Activated CD4-positive, alpha-beta T cell treated with anti-CD3 and anti-CD28 coated beads, Interleukin-2, amount 50 U/mL, for 48 hours (primary cell): Measurements from ENCODE around the gene RHBDF2.
A peak's percentile ranks its signal among the peaks of the same experiment; 100 is the strongest.
"Not testable (repeated sequence)": the region's sequence is repeated elsewhere in the genome, so short reads cannot be mapped to it uniquely, and the experiment has no call there.

Source experiments
- DNase-seq, 2 experiments: peaks; one replicate each; pipeline ENCODE4 v3.0.0-alpha.2; 2020

The RHBDF2 gene

DNA sequence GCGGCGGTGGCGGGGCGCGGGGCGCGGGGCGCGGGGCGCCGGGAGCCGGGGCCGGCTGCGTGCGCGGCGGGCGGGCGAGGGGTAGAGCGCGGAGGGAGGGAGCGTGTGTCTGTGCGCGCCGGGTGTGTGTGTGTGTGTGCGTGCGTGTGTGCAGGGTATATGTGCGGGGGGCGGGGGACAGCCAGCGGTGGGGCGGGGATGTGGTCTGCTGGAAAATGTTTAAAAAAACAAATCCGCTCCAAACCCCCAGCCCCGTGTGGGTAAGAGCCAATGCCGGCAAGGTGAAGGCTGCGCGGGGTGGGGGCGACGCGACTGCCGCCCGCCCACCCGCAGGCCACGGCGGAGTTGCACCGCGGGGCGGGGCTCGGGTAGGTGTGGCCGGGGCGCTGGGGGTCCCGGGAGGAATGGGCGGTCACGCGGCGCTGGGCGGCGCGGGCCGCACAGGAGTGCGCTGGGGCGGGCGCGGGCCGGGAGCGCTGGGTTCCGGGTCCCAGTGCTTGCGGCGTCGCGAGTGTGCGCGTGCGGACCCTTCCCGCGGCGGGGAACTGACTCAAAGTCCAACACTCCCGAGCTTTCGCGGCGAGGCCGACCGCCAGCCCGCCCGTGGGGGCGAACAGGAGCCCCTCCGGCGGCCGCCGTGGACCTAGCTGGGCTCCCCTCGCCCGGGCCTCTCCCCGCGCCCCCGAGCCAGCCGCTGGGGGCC lies 36.5 kb upstream of the RHBDF2 start, which contains the start of gene CYGB:
TSS of gene CYGB (minus strand) at position 132 of the 703 bp plus-strand sequence. CDS start 167 bp downstream, outside the sequence.
- DNase-seq = no peak

DNA sequence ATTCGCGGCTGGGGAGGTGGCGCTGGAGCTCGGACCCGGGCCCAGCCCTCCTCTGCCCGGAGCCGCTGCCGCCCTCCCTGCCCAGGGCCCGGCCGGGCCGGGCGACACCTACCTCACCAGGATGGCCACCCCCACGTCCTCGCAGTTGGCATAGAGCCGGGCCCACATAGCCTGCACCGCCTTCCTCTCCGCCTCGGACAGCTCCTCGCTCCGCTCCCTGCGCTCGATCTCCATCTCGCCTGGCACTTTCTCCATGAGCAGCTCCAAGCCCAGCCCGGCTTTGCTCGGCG lies 36.0 kb upstream of the RHBDF2 start:
- DNase-seq = no peak

DNA sequence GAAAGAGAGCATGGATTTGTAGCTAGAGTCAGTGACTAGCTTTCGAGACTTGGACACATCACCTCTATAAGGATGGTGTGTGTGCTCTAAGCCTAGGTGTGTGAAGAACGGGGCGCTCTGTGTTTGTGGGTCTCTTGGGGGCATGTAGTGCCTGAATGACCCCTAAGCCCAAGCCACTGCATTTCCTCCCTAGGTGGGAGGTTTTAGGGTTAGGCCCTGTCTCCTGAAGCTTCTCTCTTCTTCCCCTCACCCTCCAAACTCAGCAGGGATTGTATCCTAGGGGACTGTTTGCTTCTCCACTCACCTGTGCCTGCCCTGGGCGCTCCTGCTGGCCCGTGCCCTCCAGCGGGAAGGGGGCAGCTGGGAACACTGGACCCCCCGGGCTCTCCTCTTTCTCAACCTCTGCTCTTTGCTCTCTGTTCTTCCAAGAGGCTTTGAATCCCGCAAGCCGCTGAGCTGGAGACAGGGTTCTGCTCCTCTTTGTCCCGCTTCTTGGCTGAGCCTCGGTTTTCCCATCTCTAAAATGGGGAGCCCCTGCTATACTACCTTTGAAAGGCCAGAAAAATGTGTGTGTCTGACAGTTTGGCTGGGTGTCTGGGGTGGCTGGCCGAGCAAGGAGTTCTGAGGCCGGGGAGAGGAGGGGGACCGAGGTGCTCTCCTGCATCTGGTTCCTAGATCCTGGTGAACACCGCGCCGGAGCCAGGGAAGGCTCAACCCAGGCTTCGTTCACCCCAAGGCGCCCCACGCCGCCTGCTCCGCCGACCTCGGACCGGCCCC lies 35.5 kb upstream of the RHBDF2 start:
- DNase-seq = no peak

DNA sequence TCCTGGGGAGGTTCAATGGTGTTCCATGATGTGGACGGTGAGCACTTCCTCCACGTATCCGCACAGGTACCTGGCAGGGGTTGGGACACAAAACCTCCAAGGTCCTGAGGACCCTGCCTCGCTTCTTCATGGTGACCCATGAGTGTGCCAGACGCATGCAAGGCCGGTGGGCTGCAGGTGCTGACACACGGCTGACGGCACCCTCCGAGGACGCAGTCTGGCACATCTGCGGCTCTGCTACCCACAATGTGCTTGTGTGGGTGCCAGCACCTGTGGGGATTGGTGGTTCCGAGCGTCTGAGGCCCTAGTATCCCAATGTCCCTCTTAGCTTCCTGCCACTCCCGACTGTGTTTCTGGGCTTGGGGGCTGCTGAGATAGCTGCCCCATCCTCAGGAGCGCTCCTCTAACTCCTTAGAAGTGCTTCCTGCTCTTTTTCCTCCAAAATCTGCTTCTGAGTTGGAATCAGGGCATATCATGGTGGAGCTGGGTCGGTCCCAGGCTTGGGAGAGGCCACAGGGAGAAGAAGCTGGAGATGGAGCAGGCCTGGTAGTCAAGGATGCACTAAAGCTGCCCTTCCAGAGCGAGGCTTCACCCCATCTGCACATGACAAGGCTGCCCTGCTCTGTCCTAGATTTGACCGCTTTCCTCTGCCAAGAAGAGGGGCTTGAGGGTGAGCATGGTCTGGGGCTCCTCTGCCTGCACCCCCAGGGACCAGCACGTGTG lies 34.7 kb upstream of the RHBDF2 start:
- DNase-seq = no peak

DNA sequence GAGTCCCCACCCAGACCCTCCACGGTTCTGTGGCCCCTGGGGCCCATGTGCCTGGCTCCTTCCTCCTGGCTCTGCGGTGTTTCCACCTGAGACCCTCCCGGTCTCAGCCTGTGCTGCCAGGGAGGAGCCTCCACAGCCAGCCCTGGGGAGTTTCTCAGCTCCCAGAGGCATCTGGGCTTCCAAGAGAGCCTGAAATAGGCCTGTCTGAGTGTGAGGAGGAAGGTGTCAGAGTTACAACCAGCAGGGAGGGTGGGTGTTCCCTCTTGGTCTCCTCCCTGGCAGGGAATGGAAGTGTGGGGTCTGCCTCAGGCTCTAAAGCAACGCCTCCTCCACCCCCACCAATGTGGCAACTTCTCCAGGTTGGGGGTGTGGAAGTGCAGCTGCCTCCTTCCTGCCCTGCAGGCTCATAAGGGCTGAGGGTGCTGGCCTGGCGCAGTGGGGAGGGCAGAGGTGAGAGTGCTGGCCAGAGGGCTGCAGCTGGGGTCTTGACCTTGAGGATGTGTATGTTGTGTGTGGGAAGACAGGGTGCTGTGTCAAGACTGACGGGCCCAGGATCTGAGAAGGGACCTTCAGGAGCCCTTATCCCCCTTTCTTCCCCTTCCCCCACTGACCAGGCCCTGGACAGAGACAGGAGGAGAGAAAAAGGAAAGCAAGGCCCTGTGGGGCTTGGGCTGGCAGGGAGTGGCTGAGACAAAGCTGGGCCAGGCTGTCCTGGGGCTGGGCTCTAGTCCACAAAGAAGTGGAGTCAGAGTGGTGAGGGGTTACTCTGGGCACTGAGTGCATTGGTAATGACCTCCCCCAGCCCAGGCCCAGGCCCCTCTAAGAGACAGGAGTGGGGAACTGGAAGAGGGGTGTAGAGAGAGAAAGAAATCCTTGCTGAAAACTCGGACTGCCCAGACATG lies 33.9 kb upstream of the RHBDF2 start:
- no peak for DNase-seq

DNA sequence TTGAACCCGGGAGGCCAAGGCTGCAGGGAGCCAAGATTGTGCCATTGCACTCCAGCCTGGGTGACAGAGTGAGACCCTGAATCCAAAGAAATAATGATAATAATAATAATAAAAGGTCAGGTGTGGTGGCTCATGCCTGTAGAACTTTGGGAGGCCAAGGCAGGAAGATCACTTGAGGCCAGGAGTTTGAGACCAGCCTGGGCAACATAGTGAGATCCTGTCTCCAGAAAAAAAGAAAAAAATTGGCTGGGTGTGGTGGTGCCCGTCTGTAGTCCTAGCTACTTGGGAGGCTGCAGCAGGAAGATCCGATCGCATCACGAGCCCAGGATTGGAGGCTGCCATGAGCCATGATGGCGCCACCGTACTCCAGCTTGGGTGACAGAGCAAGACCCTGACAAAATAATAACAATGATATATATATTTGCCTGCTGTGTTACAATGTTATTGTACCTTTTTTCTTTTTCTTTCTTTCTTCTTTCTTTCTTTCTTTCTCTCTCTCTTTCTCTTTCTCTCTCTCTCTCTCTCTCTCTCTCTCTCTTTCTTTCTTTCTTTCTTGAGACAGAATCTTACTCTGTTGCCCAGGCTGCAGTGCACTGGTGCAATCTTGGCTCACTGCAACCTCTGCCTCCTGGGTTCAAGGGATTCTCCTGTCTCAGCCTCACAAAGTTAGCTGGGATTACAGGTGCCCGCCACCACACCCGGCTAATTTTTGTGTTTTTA lies 32.6 kb upstream of the RHBDF2 start:
- DNase-seq = not testable (repeated sequence)

DNA sequence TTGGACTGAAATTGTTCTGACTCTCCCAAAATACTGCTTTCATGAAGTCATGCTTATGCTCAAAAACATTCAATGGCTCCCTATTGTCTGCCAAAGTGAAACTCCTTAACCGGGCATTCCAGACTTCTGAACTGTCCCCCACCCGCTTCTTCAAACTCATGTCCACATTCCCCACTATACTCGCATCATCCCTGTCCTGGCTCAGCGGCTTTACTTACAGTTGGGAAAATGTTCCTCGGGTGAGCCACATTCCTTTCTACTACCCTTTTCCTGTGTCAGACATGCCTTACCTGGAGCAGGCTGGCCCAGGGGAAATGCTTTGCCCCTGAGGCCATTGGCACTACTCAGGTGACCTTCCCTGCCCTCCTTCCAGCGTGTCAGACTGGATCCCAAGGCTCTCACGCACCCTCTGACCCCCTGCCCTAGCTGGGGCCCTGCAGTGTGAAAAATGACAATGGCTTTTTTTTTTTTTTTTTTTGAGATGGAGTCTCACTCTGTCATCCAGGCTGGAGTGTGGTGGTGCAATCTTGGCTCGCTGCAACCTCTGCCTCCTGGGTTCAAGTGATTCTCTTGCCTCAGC lies 30.9 kb upstream of the RHBDF2 start:
- no peak for DNase-seq

DNA sequence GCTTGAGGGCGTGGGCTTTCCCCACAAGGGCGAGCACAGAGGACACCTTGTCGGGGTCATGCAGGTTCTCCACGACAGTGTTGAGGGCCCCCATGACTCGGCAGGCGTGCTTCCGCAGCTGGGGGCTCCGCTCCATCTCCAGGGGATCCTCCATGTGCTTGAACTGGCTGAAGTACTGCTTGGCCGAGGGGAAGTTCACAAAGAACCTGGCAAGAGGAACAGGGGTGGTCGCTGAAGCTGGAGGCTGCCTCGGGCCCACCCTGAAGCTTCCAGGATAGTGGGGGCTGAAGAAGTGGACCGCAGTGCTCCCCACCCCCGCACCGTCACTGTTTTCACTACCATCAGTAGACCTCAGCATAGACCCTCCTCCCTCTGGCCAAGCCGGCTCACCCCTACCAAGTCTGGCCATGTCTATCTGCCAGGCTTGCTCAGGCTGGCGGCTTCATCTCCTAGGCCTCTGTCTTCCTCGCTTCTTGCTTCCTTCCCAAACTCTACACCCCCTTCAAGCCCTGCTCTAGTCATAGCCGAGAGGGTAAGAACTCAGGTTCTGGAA lies 30.3 kb upstream of the RHBDF2 start:
- no peak for DNase-seq

DNA sequence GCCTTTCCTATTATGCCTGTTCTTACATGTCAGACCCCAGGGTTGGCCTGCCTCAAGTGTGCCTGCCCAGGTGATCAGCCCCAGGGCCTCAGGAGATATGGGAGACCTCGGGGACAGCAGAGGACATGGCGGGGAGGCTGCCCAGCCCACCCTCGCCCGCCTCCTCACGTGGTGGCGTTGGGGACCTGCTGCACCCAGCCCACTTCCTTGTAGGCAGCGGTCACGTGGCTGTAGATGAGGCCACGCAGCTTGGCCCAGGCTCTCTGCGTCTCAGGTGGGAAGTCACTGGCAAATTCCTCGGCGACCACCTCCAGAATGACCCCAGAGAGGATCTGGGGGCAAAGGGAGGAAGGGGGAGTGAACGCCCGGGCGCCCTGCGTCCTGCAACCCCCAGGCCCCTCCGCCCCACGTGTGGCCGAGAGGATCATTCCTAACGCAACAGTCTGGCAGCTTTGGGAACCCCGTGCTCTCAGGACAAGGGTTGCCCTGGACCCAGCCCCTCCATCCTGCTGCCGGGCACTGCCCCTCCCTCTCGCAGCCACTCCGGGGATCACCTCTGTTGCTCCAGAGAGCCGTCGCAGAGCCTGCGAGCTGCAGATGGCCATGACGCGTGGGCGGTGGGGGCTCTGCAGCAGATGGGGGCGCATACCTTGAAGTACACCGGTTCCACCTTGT lies 29.7 kb upstream of the RHBDF2 start:
- DNase-seq = no peak

DNA sequence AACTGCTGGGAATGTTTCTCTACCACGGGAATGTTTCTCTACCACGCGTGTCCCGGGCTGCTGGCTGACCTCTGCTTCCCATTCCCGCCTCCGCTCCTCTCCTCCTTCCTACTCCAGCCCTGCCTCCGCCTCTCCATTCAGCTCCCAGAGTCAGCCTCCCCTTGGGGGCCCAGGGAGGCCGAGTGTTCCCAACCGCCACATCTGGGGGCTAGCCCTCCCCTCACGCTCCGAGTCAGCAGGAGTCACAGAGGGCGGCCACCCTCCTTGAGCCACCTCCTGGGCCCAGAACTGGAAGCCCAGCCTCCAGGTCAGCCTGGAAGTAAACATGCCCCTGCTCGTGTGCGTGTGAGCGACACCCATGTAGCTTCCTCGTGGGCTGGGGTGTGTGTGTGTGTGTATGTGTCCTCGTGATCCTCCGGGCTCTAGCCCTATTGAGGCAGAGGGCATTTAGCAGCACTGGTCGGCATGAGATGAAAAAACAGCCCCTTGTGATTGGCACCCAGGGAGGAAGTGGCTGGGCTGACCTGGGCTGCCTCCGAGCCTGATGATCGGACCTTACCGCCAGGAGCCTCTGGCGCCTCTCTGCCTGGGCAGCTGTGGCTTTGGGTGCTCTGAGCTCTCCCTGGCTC lies 29.0 kb upstream of the RHBDF2 start:
- DNase-seq = no peak

DNA sequence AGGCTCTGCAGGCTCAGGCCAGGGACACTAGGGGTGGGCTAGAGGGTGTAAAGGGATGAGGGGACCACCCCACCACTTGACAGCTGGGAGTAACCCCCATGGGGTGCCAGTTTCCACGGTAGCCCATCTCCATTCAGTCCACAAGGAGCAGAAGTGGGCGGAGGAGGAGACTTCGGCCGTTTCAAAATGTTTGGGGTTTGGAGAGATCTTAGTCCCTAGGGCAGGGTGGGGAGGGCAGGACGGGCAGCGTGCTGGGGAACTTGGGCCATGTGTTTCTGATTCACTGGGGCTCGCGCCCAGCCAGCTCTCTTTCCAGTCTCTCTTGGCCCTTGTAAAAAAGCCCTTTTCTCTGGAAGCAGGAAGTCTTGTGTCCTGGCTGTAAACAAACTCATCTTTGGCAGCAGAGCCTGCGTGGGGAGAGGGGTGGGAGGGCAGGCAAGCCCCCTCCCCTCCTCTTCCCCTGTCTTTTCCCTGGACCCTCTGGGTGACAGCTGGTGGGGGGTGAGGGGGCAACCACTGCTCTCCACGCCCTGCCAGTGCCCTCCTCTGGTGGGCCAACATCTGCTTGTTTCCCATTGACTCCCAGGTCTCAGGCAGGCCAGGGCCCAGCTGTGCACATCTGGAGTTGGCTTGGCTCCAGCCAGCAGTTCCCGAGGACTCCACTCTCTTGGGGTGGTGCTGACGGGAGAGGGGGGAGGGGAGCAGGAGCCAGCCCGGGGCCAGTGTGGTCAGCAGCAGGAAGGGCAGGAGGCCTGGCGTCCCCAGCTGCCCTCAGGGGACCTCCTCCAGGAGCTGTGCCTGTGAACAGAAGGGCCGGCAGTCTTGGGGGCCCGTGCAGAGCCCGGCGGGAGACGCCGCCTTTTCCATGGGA lies 28.2 kb upstream of the RHBDF2 start:
- no peak for DNase-seq

DNA sequence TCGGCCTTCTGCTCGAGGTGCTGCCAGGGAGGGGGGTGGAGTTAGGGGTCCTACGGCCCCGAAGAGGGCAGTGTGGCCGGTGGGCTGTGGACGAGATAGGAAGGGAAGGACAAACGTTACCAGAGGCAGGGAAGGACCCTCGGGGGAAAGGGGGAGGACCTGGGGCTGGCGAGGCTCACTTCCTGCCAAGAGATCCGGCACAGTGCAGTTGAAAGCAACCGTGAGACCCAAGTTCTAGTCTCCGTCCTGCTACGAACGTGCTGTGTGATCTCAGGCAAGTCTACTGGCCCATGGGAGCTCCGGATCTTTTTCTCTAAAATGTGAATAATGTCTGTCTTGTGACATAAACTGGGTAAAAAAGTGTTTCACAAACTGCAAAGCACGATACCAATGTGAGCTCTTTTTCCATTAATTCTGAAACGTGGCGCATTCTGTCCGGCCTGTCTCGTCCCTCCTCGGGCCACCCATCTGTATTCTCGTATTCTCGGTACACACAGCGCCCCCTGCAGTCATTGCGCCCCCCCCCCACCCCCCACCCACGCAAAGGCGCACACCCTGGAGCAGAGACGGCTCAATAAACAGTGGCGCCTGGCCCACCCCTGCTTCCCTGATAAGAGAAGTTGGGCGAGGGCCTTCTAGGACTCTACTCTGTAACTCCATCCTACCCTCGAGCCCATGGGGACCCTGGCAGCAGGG lies 27.5 kb upstream of the RHBDF2 start:
- DNase-seq = no peak

DNA sequence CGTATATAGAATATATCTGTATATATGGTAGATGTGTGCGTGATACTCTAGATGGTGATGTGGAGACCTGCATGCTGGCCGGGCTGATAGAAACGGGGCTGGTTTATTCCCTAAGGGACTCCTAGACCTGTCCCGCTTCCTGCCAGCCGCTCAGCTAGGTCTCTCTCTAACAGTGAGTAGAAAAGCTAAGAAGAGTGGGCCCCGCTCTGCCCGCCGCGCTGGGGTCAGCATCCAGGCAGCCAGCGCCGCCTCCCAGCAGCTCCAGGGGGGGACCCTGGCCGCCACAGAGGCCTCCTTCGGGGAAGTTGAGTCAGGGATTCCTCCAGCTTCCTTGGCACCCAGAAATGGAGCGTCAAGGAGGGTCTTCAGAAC lies 26.9 kb upstream of the RHBDF2 start:
- DNase-seq = no peak

DNA sequence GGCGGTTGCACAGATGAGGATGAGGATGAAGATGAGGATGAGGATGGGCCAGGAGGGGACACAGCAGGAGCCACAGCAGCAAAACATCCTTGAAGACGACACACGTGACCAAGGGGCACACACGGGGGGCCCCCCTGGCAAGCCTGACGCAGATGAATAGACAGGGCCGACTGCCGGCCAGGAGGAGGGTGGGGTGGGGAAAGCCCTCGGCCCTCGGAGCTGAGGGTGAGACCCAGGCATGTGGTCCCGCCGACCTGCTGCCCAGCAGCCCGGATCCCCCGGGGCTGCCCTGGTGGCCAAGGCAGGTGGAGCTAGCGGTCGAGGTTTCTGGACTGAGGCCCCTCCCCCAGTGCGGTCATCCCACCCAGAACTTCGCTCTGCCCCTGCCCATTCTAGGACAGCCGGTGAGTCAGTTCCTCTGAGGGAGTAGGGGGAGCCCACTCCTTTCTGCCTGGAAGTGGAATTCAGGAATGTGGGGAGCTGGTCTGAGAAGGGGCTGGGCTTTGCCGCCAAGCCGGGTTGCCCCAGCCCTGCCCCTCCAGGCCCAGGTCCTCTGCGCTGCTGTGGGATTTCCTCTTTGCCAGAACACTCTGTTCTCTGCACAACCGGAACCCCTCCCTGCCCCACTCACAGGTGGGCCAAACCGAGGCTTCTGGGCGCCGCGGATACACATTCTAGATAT lies 26.3 kb upstream of the RHBDF2 start:
- DNase-seq = peak; percentile 24 to 32

DNA sequence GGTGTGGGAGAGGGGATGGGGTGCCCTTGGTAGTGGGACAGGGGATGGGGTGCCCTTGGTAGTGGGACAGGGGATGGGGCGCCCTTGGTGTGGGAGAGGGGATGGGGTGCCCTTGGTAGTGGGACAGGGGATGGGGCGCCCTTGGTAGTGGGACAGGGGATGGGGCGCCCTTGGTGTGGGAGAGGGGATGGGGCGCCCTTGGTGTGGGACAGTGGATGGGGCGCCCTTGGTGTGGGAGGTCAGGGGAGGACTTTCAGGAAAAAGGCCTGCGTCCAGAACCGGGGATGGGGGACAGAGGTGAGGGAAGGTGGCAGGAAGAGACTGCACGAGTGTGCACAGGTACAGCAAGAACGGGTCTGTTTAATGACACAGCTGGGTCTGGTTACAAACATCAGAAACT lies 25.8 kb upstream of the RHBDF2 start:
- DNase-seq = not testable (repeated sequence)

DNA sequence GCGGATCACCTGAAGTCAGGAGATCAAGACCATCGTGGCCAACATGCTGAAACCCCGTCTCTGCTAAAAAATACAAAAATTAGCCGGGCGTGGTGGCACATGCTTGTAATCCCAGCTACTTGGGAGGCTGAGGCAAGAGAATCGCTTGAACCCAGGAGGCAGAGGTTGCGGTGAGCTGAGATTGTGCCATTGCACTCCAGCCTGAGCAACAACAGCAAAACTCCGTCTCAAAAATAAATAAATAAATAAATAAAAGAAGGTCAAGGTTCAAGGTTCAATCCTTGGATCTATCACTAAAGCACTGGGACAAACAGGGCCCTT lies 24.2 kb upstream of the RHBDF2 start:
- DNase-seq = not testable (repeated sequence)

DNA sequence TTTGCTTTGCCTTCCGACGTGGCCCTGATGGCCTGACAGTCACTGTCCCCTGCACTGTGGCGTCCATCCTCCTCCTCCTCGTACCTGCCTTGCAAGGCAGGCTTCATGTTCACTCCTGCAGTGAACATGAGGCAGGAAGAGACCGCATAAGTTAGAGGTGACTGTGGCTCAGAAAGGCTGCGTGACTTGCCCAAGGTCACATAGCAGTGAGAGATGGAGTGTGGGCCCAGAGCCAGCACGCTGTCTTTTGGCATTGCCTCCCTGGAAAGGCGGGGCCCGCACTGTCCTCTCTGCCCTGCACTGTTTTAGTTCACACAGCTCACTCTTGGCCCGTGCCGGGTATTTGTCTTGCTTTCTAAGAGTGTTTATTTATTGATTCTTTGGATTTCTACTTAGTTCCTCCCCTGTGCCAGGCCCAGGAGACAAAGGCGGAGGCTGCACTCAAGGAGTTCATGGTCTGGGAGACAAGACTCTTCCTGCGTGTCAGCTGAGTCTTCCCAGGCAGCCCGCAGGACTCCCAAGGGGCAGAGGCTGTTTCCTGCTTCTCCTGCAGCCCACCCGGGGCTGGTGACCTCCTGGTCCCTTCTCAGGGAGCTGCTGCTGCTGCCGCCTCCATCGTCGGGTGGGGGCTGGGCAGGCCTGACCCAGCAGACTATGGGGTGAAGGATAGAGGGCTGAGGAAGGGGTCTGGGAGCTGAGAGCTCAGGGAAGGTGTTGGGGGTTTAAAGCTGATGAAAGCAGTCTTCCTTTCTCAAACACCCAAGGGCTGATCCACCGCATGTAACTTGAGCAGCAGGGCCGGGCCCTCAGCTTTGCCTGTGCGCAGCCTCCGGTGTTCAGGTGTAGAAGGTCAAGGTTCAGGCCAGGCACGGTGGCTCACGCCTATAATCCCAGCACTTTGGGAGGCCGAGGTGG lies 23.6 kb upstream of the RHBDF2 start:
- no peak for DNase-seq
